Measurements from ENCODE around the gene GABPA. TPM values are rescaled to one million over a fixed set of nuclear protein-coding genes. Genes with fewer than 3 reads are reported as not detected.

GABPA gene
- total and polyA plus RNA-seq, 9 of the 15 experiments (the other 6 are each of a cell fraction or from before 2014, with no cell fraction given), result 8.9 to 35.7 (median 22.8) TPM

DNA sequence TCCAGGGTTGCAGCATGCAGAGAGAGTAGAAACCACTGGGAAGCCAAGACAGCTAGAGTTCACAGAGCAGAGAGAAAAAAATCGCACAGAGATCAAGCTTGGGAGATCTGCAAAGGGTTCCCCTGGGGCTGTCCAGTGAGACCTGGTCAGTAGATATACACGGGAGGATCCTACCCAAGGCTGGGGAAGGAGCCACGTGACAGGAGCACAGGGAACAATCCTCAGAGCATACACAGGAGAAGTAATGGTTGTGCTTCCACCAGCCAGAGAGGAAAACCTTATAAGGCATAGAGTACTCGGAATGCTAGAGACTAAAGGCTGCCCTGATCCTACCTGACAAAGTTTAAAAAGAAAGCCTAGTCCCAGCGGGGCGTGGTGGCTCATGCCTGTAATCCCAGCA lies 53.9 kb downstream of the GABPA start:
- peak; percentile 52 for ATAC-seq

More for the DNA sequence above, 53.9 kb downstream of the GABPA start:
- POLR2A ChIA-PET, result interaction anchor here (1.5 kb wide), 1 partner anchor 9 kb away, joined by 3 read pairs; no protein-coding TSS in a partner anchor
- Histone ChIP-seq H3K9ac (ENCODE audit: insufficient read depth in 1 of 2, low read depth in 2 of 2, low read length in 2 of 2) (no peak overlapping the region), H3K9me1 (ENCODE audit: control insufficient read depth, insufficient read depth, low read length) (no peaks in the 10 kb centered on the region), H3K79me2 (ENCODE audit: control insufficient read depth, insufficient read depth, low read length) (no peaks in the 10 kb centered on the region), H3K27ac (ENCODE audit: extremely low read depth, low read depth, low read length) (no peak overlapping the region), H4K20me1 (replicated peaks; ENCODE audit: control insufficient read depth, insufficient read depth, low read length) (no peaks in the 10 kb centered on the region), H2AFZ (ENCODE audit: low read depth, low read length) (peak overlapping the region; percentile 57; the same call in 1 of the 2 replicates), H3K27me3 (ENCODE audit: control insufficient read depth in 2 of 2, insufficient read depth in 2 of 2, low read length in 2 of 2) (peaks cover 0 to 5% of the 10 kb centered on the region in 2 experiments; a peak in 2 of 5 replicates), H3K4me2 (ENCODE audit: insufficient read depth, low read length) (no peak overlapping the region), H3K4me1 (replicated peaks in 1 of 2; ENCODE audit: control insufficient read depth in 2 of 2, insufficient read depth in 2 of 2, low read length in 2 of 2) (no peaks in the 10 kb centered on the region; a peak in 1 of 5 replicates), H3K36me3 (ENCODE audit: control insufficient read depth, insufficient read depth, low read length) (no peaks in the 10 kb centered on the region), H3K4me3 (no peak overlapping the region), H3K9me3 (replicated peaks; ENCODE audit: control insufficient read depth, insufficient read depth, low read depth, low read length) (no peaks in the 10 kb centered on the region)
- 4% methylated on average over 6 of the region's 6 CpGs for WGBS (ENCODE audit: insufficient coverage, low coverage, missing lambda C conversion rate)
- in situ Hi-C loops (cut with MboI) (no loop called here), intact Hi-C loops (cut with micrococcal nuclease) (no loop called here)
- FAIRE-seq (no peak), DNase-seq (ENCODE audit: extremely low read depth in 1 of 4, low spot score in 3 of 4) (no peak)
- BruUV-seq (replicated peaks), result no TSS peak
- TF ChIP-seq CBX1 (IDR thresholded peaks at IDR 0.05; ENCODE audit: low read depth) (no peak), USF2 (CRISPR knock-in tag; IDR thresholded peaks at IDR 0.05) (peak; percentile 50)
- CTCF ChIA-PET (ENCODE audit: low intra/inter-chr PET ratio), result no interaction called here
